ENCODE results near the gene DENND10.

Gene DENND10

DNA sequence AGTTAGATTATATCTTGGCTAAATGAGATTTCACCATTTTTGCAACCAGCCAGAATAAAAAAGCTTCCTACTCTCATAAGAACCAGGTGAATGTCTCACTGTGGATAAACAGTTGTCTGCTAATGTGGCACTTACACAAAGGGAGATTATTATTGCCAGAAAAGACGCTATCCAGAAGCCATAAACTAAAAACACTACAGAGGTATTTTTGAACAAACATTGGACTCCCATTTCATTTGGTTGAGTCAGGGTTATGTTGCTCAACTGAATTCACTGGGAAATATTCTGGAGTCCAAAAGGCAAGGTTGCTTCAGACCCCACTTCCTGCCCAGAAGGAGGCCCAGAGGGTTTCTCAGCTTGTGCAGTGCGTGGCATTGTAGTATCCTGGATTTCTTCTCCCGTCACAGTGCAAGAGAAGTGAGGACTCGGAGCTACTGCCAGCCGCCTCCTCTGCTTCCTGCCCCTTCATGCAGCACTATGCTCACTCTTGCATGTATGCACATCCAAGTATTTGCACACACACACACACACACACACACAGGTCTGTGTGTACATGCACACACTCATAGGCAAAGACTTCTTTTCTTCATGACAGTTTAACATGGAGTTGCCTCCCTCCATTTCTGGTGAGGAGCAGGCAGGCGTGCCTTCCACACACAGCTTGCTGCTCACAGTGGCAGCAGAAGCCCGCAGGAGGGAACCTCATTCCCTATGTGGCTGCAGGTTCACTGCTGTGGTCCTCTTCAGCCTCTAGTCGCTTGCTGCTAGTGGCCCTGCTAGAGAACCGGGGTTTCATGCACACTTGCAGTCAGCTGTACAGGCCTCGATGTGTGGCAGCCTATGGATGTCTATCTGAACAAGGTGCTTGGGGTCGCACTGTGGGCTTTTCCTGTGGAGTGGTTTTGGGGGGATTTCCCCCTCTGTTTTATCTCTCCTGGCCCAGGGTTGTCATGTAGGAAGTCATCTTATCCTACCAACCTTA is 10.1 kb downstream of the DENND10 start:
- Histone ChIP-seq H3K4me3 (no peak overlapping the region), H3K27ac (no peak overlapping the region)
- TF ChIP-seq, protein P1, sequence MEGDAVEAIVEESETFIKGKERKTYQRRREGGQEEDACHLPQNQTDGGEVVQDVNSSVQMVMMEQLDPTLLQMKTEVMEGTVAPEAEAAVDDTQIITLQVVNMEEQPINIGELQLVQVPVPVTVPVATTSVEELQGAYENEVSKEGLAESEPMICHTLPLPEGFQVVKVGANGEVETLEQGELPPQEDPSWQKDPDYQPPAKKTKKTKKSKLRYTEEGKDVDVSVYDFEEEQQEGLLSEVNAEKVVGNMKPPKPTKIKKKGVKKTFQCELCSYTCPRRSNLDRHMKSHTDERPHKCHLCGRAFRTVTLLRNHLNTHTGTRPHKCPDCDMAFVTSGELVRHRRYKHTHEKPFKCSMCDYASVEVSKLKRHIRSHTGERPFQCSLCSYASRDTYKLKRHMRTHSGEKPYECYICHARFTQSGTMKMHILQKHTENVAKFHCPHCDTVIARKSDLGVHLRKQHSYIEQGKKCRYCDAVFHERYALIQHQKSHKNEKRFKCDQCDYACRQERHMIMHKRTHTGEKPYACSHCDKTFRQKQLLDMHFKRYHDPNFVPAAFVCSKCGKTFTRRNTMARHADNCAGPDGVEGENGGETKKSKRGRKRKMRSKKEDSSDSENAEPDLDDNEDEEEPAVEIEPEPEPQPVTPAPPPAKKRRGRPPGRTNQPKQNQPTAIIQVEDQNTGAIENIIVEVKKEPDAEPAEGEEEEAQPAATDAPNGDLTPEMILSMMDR (IDR thresholded peaks at IDR 0.05) = no peak
- DNase-seq (ENCODE audit: low spot score) = no peak

DNA sequence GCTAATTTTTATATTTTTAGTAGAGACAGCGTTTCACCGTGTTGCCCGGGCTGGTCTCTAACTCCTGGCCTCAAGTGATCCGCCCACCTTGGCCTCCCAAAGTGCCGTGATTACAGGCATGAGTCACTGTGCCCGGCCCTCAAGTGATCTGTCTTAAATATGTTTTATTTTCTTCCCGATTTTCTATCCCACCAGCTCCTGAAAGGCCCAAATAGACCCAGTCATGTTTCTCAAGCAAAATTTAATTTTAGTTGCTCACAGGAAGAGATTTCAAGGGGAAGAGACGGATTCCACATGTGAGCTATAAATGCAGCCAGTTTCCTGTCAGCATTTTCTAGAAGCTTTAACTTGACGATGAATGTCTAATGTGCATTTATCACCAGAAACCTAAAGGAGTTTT is 12.0 kb downstream of the DENND10 start:
- no peak overlapping the region for H3K27ac ChIP-seq
- no peak overlapping the region for H3K4me3 ChIP-seq
- no peak for DNase-seq (ENCODE audit: low spot score)
- TF ChIP-seq, protein P1 (IDR thresholded peaks at IDR 0.05) = no peak

DNA sequence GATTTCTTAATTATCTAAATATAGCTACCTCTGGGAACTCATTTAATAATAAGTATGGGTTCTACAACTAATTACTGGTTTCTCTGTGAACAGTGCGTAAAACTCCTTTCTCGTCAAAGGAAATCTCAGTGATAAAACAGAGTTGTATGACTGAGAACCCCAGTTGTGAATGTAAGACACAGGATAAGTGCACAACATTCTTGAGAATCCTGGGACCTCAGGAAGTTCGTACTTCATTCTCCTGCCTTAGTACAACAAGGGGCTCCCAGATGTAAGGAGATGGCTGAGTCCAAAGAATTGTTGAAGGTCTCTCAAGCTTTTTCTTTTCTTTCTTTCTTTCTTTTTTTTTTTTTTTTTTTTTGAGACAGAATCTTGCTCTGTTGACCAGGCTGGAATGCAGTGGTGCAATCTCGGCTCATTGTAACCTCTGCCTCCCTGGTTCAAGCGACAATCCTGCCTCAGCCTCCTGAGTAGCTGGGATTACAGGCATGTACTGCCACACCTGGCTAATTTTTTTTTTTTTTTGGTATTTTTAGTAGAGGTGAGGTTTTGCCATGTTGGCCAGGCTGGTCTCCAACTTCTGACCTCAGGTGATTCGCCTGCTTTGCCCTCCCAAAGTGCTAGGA is 12.5 kb downstream of the DENND10 start:
- Histone ChIP-seq H3K27ac (no peak overlapping the region), H3K4me3 (no peak overlapping the region)
- TF ChIP-seq, protein P1 (IDR thresholded peaks at IDR 0.05) = no peak
- no peak for DNase-seq (ENCODE audit: low spot score)

DNA sequence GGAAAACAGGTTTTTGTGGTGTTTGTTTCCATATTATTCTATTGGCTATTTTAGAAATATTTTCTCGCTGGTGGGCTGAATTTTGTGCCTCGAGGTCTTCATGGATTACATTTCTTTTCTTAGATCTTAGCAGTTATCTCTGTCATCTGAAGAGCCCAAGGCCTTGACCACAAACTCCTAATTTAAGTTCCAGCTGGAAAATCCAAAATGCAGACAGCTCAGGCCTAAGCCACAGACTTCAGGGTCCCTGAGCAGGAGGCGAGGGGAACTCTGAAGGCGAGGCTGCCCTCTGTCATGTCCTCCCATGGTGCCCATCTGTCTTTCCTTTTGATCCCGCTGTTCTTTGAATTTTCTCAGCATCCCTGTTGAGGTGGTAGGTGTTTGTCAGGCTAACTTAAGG is 14.3 kb downstream of the DENND10 start:
- no peak overlapping the region for H3K4me3 ChIP-seq
- no peak for DNase-seq (ENCODE audit: low spot score)
- TF ChIP-seq, protein P1 (IDR thresholded peaks at IDR 0.05) = no peak
- H3K27ac ChIP-seq = no peak overlapping the region

DNA sequence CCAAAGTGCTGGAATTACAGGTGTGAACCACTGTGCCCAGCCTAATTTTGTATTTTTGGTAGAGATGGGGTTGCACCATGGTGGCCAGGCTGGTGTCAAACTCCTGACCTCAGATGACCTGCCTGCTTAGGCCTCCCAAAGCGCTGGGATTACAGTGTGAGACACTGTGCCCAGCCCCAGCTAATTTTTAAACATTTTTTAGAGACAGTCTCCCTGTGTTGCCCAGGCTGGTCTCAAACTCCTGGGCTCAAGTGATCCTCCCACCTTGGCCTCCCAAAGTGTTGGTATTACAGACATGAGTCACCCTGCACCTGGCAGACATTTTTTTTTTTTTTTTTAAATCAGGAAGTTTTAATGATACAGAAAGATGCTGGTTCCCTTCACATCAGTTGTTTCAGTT is 15.5 kb downstream of the DENND10 start:
- Histone ChIP-seq H3K27ac (no peak overlapping the region), H3K4me3 (no peak overlapping the region)
- DNase-seq (ENCODE audit: low spot score) = no peak
- TF ChIP-seq, protein P1 (IDR thresholded peaks at IDR 0.05) = no peak

DNA sequence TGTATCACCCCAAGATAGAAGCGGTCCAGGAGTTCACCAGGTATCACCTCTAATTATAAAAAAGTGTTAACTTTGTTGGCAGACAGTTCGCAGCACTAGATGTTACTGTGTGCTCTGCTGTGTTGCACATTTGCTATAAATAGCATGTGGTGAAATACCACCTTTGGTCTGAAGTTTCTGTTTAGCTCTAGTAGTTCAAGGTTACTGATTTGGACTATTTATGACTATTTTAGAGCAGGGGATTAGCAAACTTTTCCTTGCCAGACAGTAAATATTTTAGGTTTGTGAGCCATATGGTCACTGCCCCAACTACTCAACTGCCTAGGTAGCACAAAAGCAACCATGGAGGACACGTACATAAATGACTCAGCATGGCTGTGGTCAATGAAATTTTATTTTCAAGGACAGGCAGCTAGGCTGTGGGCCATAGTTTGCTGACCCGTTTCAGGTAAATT is 16.5 kb downstream of the DENND10 start:
- no peak for DNase-seq (ENCODE audit: low spot score)
- no peak overlapping the region for H3K27ac ChIP-seq

More for the DNA sequence above, 16.5 kb downstream of the DENND10 start:
- no peak overlapping the region for H3K4me3 ChIP-seq
- TF ChIP-seq, protein P1 (IDR thresholded peaks at IDR 0.05) = no peak

Data from coronary artery (tissue), 2 donors.